Putamen (tissue), 1 donor: Measurements from ENCODE around the gene DLK2.
"Not testable (repeated sequence)": the region's sequence is repeated elsewhere in the genome, so short reads cannot be mapped to it uniquely, and the experiment has no call there.

Source experiments
- DNase-seq: peaks from one replicate; pipeline ENCODE4 v3.0.0-alpha.2; 2016; ENCODE audit warnings: low spot score

DLK2 gene

DNA sequence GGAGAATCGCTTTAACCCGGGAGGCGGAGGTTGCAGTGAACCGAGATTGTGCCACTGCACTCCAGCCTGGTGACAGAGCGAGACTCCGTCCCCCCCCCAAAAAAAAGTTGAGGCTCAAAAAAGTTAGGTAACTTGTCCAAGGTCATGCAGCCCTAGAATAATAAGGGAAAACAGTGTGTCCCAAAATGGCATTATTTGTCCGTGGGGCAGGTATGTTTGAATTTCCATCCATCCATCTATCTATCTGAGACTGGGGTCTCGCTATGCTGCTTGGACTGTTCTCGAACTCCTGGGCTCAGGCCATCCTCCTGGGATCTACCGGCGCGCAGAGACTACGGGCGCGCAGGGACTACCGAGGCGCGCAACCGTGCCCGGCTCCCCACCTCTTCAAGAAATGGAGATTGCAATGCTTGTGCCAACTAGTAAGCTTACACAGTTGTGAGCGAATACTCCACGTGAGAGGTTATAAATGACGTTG lies 28.4 kb downstream of the DLK2 start:
- no peak for DNase-seq

- not testable (repeated sequence) for DNase-seq
Observed at GRCh38 chr6:43425083-43425482, 30.3 kb downstream of the DLK2 start.

DNA sequence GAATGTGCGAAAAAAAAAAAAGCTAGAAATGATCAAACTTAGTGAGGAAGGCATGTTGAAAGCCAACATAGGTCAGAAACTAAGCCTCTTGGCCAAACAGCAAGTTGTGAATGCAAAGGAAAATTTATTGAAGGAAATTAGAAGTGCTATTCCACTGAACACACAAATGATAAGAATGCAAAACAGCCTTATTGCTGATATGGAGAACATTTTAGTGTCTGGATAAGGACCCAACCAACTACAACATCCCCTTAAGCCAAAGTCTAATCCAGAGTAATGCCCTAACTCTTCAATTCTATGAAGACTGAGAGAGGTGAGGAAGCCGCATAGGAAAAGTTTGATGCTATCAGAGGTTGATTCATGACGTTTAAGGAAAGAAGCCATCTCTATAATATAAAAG lies 33.5 kb downstream of the DLK2 start:
- no peak for DNase-seq

GRCh38 chr6:43420012-43420709 lies 35.2 kb downstream of the DLK2 start:
- DNase-seq: no peak

GRCh38 chr6:43416935-43417334 lies 38.4 kb downstream of the DLK2 start:
- DNase-seq: no peak

GRCh38 chr6:43415275-43415674 lies 40.1 kb downstream of the DLK2 start:
- not testable (repeated sequence) for DNase-seq

DNA sequence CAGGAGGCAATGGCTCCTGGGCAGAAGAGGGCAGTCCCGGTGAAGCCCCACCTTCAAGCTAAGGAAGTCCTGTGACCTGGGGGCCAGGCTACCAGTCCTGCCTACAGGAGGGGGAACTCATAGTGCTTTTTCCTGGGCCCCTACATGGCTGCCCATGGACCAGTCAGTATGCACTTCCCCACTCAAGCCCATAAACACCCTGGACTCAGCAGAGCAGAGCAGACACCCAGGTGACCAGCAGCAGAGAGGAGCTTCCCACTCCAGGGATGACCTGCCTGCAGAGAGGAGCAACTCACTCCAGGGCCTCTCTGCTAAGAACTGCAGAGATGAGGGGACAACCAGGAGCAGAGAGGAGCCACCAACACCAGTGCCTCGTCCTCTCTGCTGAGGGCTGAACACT lies 42.3 kb downstream of the DLK2 start:
- DNase-seq: no peak

GRCh38 chr6:43412541-43412940 lies 42.8 kb downstream of the DLK2 start:
- no peak for DNase-seq

GRCh38 chr6:43410776-43411175 lies 44.6 kb downstream of the DLK2 start:
- not testable (repeated sequence) for DNase-seq

DNA sequence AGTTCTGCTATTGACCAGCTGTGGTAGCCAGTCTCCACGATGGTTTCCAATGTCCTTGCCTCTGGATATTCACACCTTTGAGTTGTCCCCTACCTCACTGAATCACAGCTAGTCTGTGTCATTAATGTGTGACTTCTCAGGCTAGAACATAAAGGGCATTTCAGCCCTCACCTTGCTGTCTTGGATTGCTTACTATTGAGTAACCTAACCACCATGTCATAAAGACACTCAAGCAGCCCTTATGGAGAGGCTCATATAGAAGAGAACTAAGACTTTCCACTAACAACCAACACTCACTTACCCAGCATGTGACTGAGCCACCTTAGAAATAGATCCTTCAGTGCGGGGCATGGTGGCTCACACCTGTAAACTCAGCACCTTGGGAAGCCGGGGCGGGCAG lies 47.1 kb downstream of the DLK2 start:
- DNase-seq: no peak

GRCh38 chr6:43407296-43407695 lies 48.1 kb downstream of the DLK2 start:
- DNase-seq: no peak

DNA sequence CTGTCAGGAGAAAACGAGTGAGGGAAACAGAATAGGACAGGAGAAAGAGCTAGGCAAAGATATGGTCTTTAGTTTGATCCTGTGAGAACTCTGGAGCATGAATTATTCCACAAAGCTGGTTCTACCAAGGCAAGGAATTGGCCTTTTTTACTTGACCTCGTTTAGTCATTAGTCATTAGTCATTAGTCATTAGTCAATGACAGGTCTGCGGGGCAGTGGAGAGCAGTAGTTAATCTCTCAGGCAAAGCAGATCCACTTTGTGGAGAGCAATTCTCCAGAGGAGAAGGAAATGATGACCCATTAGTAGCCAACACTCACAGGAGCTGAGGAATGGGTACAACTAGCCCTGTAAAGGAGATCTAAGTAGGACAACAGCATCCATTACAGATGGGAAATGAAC lies 50.0 kb downstream of the DLK2 start:
- DNase-seq: no peak

GRCh38 chr6:43402820-43403219 lies 52.5 kb downstream of the DLK2 start:
- no peak for DNase-seq

DNA sequence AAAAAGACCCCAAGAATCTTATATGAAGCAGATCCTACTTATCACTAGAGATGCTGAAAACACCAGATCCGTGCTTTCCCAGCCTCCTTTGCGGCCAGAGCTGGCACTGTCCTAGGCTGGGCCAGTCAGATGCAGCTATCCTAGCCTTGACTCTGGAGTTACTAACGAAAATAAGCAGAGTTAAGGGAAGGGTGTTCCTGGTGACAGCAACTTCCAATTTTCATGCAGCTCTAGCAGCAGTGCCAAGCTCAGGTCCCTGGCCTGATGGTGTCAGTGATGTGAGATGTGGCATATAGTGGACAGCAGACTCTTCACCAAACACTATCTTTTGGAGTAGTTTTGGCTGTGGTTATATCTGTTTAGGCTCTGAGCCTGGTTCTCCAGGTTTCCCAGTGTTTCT lies 53.6 kb downstream of the DLK2 start:
- DNase-seq: no peak
